ENCODE measurements around the gene PLCL1.

GRCh38 chr2:197891897-197892442, 87.6 kb downstream of the PLCL1 start:
- TF ChIP-seq POLR2AphosphoS5 (IDR thresholded peaks at IDR 0.05) (no peak), CTCF (IDR thresholded peaks at IDR 0.05) (no peak), POLR2A (IDR thresholded peaks at IDR 0.05) (no peak)

Measured in prostate gland (tissue), 2 donors.